NCI-H2227 (cell line): ENCODE data around the gene TCP10L.
"Not testable (repeated sequence)": the region's sequence is repeated elsewhere in the genome, so short reads cannot be mapped to it uniquely, and the experiment has no call there.

Experiments used
- DNase-seq: peaks from one replicate; lab custom pipeline; 2025; ENCODE audit not compliant: unreplicated experiment; lab: John Stamatoyannopoulos, UW

TCP10L gene

GRCh38 chr21:32558106-32558505 lies 27.2 kb downstream of the TCP10L start:
- DNase-seq = no peak

- no peak for DNase-seq
Measured at GRCh38 chr21:32554832-32555638, 30.3 kb downstream of the TCP10L start.

- no peak for DNase-seq
Measured at GRCh38 chr21:32549886-32550285, 35.4 kb downstream of the TCP10L start.

- DNase-seq = no peak
Measured at GRCh38 chr21:32549440-32549839, 35.9 kb downstream of the TCP10L start.

GRCh38 chr21:32548978-32549377 lies 36.3 kb downstream of the TCP10L start:
- no peak for DNase-seq

GRCh38 chr21:32547018-32547417 lies 38.3 kb downstream of the TCP10L start:
- DNase-seq = no peak

- no peak for DNase-seq
Measured at GRCh38 chr21:32545948-32546441, 39.3 kb downstream of the TCP10L start.

- no peak for DNase-seq
Measured at GRCh38 chr21:32544697-32545096, 40.6 kb downstream of the TCP10L start.

- no peak for DNase-seq
Measured at GRCh38 chr21:32543975-32544374, 41.3 kb downstream of the TCP10L start.

- DNase-seq = not testable (repeated sequence)
Measured at GRCh38 chr21:32543056-32543455, 42.3 kb downstream of the TCP10L start.

GRCh38 chr21:32539378-32539777 lies 45.9 kb downstream of the TCP10L start:
- no peak for DNase-seq

- DNase-seq = no peak
Measured at GRCh38 chr21:32538147-32538792, 47.1 kb downstream of the TCP10L start.

- DNase-seq = no peak
Measured at GRCh38 chr21:32537569-32537881, 47.8 kb downstream of the TCP10L start.

GRCh38 chr21:32535612-32536011 lies 49.7 kb downstream of the TCP10L start:
- DNase-seq = no peak

- DNase-seq = no peak
Measured at GRCh38 chr21:32534113-32534512, 51.2 kb downstream of the TCP10L start.

GRCh38 chr21:32533611-32534010 lies 51.7 kb downstream of the TCP10L start:
- DNase-seq = no peak

GRCh38 chr21:32533053-32533452 lies 52.3 kb downstream of the TCP10L start:
- DNase-seq = no peak

GRCh38 chr21:32532636-32533035 lies 52.7 kb downstream of the TCP10L start:
- DNase-seq = no peak

GRCh38 chr21:32531561-32531960 lies 53.8 kb downstream of the TCP10L start:
- DNase-seq = not testable (repeated sequence)

- not testable (repeated sequence) for DNase-seq
Measured at GRCh38 chr21:32530809-32531208, 54.5 kb downstream of the TCP10L start.

- DNase-seq = no peak
Measured at GRCh38 chr21:32529679-32530078, 55.6 kb downstream of the TCP10L start.

GRCh38 chr21:32525282-32525681 lies 60.0 kb downstream of the TCP10L start:
- DNase-seq = no peak
